Colonic mucosa (tissue), 4 donors: Measurements from ENCODE around the gene ANKRD13A. TPM values are rescaled to one million over a fixed set of nuclear protein-coding genes. Genes with fewer than 3 reads are reported as not detected.
"Not testable (repeated sequence)": the region's sequence is repeated elsewhere in the genome, so short reads cannot be mapped to it uniquely, and the experiment has no call there.

ENCODE experiments used
- DNase-seq: peaks from one replicate; pipeline ENCODE4 v3.0.0-alpha.2; 2020
- H3K27ac ChIP-seq: fragments of 200-600 bp; one replicate; pipeline ENCODE4 v1.8.0; 2021
- H3K27me3 ChIP-seq: fragments of 200-600 bp; one replicate; pipeline ENCODE4 v1.8.0; 2021
- H3K36me3 ChIP-seq: fragments of 200-600 bp; one replicate; pipeline ENCODE4 v1.8.0; 2021
- H3K4me1 ChIP-seq: fragments of 200-600 bp; one replicate; pipeline ENCODE4 v1.8.0; 2021; ENCODE audit warnings: mild to moderate bottlenecking
- H3K4me3 ChIP-seq: fragments of 200-600 bp; one replicate; pipeline ENCODE4 v1.8.0; 2021
- H3K9ac ChIP-seq, 2 donors: one replicate each; pipeline ENCODE4 v1.7.0; 2013; ENCODE audit warnings: control low read depth in 2 of 2, low read depth in 2 of 2, low read length in 2 of 2
- H3K9me3 ChIP-seq: fragments of 200-600 bp; one replicate; pipeline ENCODE4 v1.8.0; 2021
- CTCF ChIP-seq: fragments of 200-600 bp; IDR thresholded peaks from one replicate; pipeline ENCODE4 v1.8.0; 2022; ENCODE audit warnings: antibody characterized with exemption, mild to moderate bottlenecking
- intact Hi-C: fragments of 100-400 bp; cut with DNase I; formaldehyde crosslinking; loops from one replicate; pipeline ENCODE4 v1.14.1; 2022
- total RNA-seq, 2 donors: library from RNA; stranded (reverse); fragmentation: NEBNext Ultra II Directional in 1 of 2; extraction: Animal tissue kit (Norgen Biotek cat#: 25700) in 1 of 2; gene quantifications; one replicate each; pipeline ENCODE4 v1.2.1, GENCODE V29; 2021
- donor health status: healthy.
- donor health status: DM: no; HTN: no; CAD: no.
- donor health status: DM: no; HTN: no; CAD: no.

Gene ANKRD13A
- total RNA-seq, 2 donors from 2014 or later = 39.9 to 69.1 TPM

- intact Hi-C loops = no loop called here
- no peak overlapping the region for H3K4me3 ChIP-seq
- no peaks in the 10 kb centered on the region for H3K27me3 ChIP-seq
- no peaks in the 10 kb centered on the region for H3K9me3 ChIP-seq
- H3K27ac ChIP-seq = no peak overlapping the region
- H3K36me3 ChIP-seq = no peaks in the 10 kb centered on the region
- DNase-seq = no peak
- no peaks in the 10 kb centered on the region for H3K4me1 ChIP-seq
- no peak overlapping the region for H3K9ac ChIP-seq
- TF ChIP-seq CTCF = no peak
Observed at GRCh38 chr12:110080410-110080809, 81.2 kb downstream of the ANKRD13A start.

GRCh38 chr12:110084314-110085015 lies 85.2 kb downstream of the ANKRD13A start:
- no peak for DNase-seq
- H3K27me3 ChIP-seq = no peaks in the 10 kb centered on the region
- H3K4me3 ChIP-seq = no peak overlapping the region
- TF ChIP-seq CTCF = no peak
- no peak overlapping the region for H3K27ac ChIP-seq
- intact Hi-C loops = no loop called here
- H3K9me3 ChIP-seq = no peaks in the 10 kb centered on the region
- H3K4me1 ChIP-seq = no peaks in the 10 kb centered on the region
- no peaks in the 10 kb centered on the region for H3K36me3 ChIP-seq
- no peak overlapping the region for H3K9ac ChIP-seq

- intact Hi-C loops = not testable (repeated sequence)
Observed at GRCh38 chr12:110088216-110088615, 89.0 kb downstream of the ANKRD13A start.

GRCh38 chr12:110088936-110089335 lies 89.7 kb downstream of the ANKRD13A start:
- no peak overlapping the region for H3K9ac ChIP-seq
- H3K4me3 ChIP-seq = no peak overlapping the region
- no peak overlapping the region for H3K27ac ChIP-seq
- H3K9me3 ChIP-seq = no peaks in the 10 kb centered on the region
- no peaks in the 10 kb centered on the region for H3K27me3 ChIP-seq
- intact Hi-C loops = no loop called here
- DNase-seq = no peak
- H3K36me3 ChIP-seq = no peaks in the 10 kb centered on the region
- H3K4me1 ChIP-seq = no peaks in the 10 kb centered on the region
- no peak for TF ChIP-seq CTCF

More at GRCh38 chr12:110088216-110088615, 89.0 kb downstream of the ANKRD13A start:
- not testable (repeated sequence) for H3K9me3 ChIP-seq, H3K4me1 ChIP-seq, DNase-seq, H3K4me3 ChIP-seq, H3K27ac ChIP-seq, H3K9ac ChIP-seq, H3K27me3 ChIP-seq, H3K36me3 ChIP-seq

Other genes with a start within 250 kb of the ANKRD13A start
- under 1 TPM; 0.10 to 0.32 TPM for gene TRPV4, start 166.0 kb upstream of the ANKRD13A start, total RNA-seq
- 10 to 100 TPM; 72.0 to 76.3 TPM for gene GLTP, start 118.9 kb upstream of the ANKRD13A start, total RNA-seq
- 10 to 100 TPM; 11.4 to 27.0 TPM for gene TCHP, start 99.2 kb upstream of the ANKRD13A start, total RNA-seq
- gene GIT2, start 3.1 kb upstream of the ANKRD13A start, total RNA-seq = 10 to 100 TPM; 23.3 to 26.8 TPM
- gene C12orf76, start 49.1 kb downstream of the ANKRD13A start, total RNA-seq = 1 to 10 TPM; 7.2 to 8.4 TPM
- gene IFT81, start 124.9 kb downstream of the ANKRD13A start, total RNA-seq = 1 to 10 TPM; 4.2 to 5.3 TPM